Measurements from ENCODE around the gene DYRK1A. TPM values are rescaled to one million over a fixed set of nuclear protein-coding genes. Genes with fewer than 3 reads are reported as not detected.

The DYRK1A gene
- total and polyA plus RNA-seq, 2 experiments from 2014 or later: 4.2 to 61.7 TPM

DNA sequence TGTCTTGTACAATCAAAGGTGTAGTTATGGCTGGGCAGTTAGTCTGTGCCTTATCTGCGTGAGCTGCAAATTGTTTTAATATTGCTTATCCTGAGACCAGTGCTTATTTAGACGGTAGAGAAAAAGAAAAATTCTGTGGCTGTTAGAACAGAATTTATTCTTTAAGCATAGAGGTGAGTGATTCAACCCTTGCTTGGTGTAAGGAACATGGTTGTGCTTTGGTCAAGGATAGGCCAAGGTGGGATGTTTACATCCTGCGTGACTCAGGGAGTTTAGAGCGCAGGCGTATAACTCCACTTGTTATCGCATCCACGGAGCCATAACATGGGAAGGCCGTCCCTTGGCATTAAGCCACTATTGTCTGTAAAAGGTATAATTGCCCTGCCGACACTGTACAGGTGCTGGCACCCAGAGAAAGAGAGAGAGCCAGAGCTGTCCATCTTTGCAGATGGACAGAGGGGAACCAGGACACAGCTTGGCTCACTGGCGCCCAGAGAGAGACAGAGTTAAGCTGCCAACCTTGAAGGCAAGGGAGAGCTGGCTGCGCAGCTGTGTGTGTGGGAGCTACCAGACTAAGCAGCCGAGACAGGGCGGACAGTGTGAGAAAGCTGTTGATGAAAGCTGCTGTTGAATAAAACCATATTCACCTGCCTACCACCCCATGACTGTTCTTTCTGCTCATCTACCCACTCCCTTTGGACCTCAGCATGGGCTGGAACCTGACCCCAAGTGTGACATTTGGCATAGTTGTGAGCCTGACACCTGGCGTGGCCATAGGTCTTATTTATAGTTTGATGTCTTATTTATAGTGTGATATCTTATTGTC lies 200.4 kb downstream of the DYRK1A start:
- H3K27me3 ChIP-seq: no peaks in the 10 kb centered on the region
- peak in 1 of 2 donors; percentile 55 for DNase-seq (ENCODE audit: low read depth in 1 of 2, low spot score in 1 of 2)
- H3K36me3 ChIP-seq: no peaks in the 10 kb centered on the region
- no peaks in the 10 kb centered on the region for H3K9me3 ChIP-seq (ENCODE audit: low read depth)
- H3K4me1 ChIP-seq (ENCODE audit: low read depth): peaks cover 6% of the 10 kb centered on the region
- TF ChIP-seq, protein P1, sequence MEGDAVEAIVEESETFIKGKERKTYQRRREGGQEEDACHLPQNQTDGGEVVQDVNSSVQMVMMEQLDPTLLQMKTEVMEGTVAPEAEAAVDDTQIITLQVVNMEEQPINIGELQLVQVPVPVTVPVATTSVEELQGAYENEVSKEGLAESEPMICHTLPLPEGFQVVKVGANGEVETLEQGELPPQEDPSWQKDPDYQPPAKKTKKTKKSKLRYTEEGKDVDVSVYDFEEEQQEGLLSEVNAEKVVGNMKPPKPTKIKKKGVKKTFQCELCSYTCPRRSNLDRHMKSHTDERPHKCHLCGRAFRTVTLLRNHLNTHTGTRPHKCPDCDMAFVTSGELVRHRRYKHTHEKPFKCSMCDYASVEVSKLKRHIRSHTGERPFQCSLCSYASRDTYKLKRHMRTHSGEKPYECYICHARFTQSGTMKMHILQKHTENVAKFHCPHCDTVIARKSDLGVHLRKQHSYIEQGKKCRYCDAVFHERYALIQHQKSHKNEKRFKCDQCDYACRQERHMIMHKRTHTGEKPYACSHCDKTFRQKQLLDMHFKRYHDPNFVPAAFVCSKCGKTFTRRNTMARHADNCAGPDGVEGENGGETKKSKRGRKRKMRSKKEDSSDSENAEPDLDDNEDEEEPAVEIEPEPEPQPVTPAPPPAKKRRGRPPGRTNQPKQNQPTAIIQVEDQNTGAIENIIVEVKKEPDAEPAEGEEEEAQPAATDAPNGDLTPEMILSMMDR (IDR thresholded peaks at IDR 0.05; ENCODE audit: low read depth, low read length): no peak
- H3K4me3 ChIP-seq: no peak overlapping the region
- no peak overlapping the region for H3K27ac ChIP-seq

DNA sequence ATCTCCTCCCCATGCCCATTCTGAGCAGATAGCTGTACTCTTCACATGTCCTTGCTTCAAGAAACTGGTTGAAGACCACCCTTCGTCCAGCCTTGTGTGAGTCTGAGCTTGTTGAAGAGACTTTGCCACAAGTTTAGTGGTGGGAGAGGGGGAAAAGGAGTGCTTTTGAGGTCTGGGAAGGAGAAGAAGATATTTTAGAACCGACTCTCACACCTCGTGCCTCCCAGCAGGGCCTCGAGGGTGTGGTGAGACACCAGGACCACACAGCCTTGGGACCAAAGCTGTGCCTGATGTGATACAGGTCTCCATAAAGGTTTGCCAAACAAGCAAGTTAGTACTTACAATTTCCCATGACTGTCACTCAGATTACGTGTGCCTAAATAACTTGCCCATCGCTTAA lies 201.8 kb downstream of the DYRK1A start:
- Histone ChIP-seq H3K9me3 (ENCODE audit: low read depth) (no peaks in the 10 kb centered on the region), H3K27me3 (no peaks in the 10 kb centered on the region), H3K4me3 (no peak overlapping the region), H3K36me3 (no peaks in the 10 kb centered on the region), H3K27ac (no peak overlapping the region), H3K4me1 (ENCODE audit: low read depth) (peaks cover 6% of the 10 kb centered on the region)
- DNase-seq (ENCODE audit: low read depth in 1 of 2, low spot score in 1 of 2): no peak
- TF ChIP-seq, protein P1 (IDR thresholded peaks at IDR 0.05; ENCODE audit: low read depth, low read length): no peak

DNA sequence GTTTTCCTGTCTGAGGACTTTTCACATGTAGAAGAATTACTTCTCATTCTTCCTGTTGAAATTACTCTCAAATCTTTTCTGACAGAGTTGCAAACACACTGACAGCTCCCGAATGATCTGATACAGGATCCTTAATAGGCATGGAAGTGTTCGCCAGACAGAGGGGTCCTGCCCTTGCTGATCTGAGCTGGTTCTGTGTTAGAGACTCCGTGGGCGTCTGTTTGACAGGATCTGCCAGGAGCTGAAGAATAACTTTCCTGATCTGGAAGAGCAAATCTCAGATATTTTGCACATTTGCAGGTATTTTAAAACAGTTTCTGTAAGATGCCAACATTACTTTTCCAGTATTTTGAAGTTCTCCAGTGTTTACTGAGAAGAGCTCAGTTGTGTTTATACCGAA lies 202.3 kb downstream of the DYRK1A start:
- TF ChIP-seq, protein P1 (IDR thresholded peaks at IDR 0.05; ENCODE audit: low read depth, low read length): no peak
- no peak for DNase-seq (ENCODE audit: low read depth in 1 of 2, low spot score in 1 of 2)
- no peaks in the 10 kb centered on the region for H3K27me3 ChIP-seq
- no peak overlapping the region for H3K27ac ChIP-seq
- no peaks in the 10 kb centered on the region for H3K36me3 ChIP-seq
- H3K4me1 ChIP-seq (ENCODE audit: low read depth): peaks cover 6% of the 10 kb centered on the region
- H3K9me3 ChIP-seq (ENCODE audit: low read depth): no peaks in the 10 kb centered on the region
- no peak overlapping the region for H3K4me3 ChIP-seq

DNA sequence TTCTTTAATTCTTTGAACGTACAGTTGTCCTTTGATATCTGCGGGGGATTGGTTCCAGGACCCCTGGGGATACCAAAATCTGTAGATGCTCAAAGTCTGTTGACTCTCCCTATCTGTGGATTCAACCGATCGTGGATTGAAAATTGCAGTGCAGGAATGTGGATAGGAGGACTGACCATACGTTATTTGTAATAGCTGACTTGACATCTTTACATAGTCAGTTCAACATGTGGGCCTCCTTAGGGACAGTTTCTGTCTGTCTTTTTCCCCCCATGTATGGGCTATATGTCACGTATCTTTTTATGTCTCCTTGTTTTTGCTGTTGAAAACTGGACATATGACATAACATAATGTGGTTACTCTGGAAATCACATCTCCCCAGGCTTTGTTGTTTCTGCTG lies 204.9 kb downstream of the DYRK1A start:
- no peaks in the 10 kb centered on the region for H3K4me1 ChIP-seq (ENCODE audit: low read depth)
- H3K27ac ChIP-seq: no peak overlapping the region
- H3K27me3 ChIP-seq: no peaks in the 10 kb centered on the region
- DNase-seq (ENCODE audit: low read depth in 1 of 2, low spot score in 1 of 2): no peak
- no peaks in the 10 kb centered on the region for H3K36me3 ChIP-seq
- no peak overlapping the region for H3K4me3 ChIP-seq
- no peaks in the 10 kb centered on the region for H3K9me3 ChIP-seq (ENCODE audit: low read depth)
- TF ChIP-seq, protein P1 (IDR thresholded peaks at IDR 0.05; ENCODE audit: low read depth, low read length): no peak

DNA sequence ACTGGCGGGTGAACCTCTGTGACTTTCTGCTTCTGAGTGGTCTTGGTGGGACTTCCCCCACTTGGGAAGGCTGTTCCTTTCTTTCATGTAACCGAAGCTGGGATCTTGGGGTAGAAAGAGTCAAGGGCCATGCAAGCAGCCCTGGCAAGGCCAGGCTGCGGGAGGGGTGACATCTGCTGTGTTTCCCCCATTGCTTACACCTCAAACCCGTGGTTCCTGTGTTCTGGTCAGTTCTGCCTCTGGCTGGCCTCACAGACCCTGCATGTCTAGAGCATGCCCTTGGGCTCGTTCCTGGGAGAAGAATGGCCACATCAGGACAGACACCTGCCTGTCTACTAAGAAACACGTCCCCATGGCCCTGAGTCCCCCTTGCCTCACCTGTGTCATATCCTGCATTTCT lies 207.7 kb downstream of the DYRK1A start:
- no peak for DNase-seq (ENCODE audit: low read depth in 1 of 2, low spot score in 1 of 2)
- TF ChIP-seq, protein P1 (IDR thresholded peaks at IDR 0.05; ENCODE audit: low read depth, low read length): no peak
- Histone ChIP-seq H3K27me3 (no peaks in the 10 kb centered on the region), H3K9me3 (ENCODE audit: low read depth) (no peaks in the 10 kb centered on the region), H3K36me3 (no peaks in the 10 kb centered on the region), H3K4me3 (no peak overlapping the region), H3K27ac (no peak overlapping the region), H3K4me1 (ENCODE audit: low read depth) (no peaks in the 10 kb centered on the region)

Data from cardiac muscle cell (in vitro differentiated cells and primary cell).